Endothelial cell (in vitro differentiated cells): ENCODE results near the gene PRKG1. TPM values are rescaled to one million over a fixed set of nuclear protein-coding genes. Genes with fewer than 3 reads are reported as not detected.

Experiments used
- DNase-seq: peaks from one replicate; pipeline ENCODE4 v3.0.0; 2021; ENCODE audit warnings: low spot score
- H3K27ac Mint-ChIP-seq: one replicate; pipeline ENCODE4 v1.8.0; 2021; ENCODE audit warnings: mixed read lengths, inconsistent platforms; ENCODE audit not compliant: unreplicated experiment
- H3K27me3 Mint-ChIP-seq: one replicate; pipeline ENCODE4 v1.8.0; 2021; ENCODE audit warnings: mild to moderate bottlenecking, moderate library complexity, mixed read lengths, inconsistent platforms; ENCODE audit not compliant: unreplicated experiment
- H3K36me3 Mint-ChIP-seq: one replicate; pipeline ENCODE4 v1.8.0; 2021; ENCODE audit warnings: mild to moderate bottlenecking, low read depth, mixed read lengths, inconsistent platforms; ENCODE audit not compliant: unreplicated experiment
- H3K4me1 Mint-ChIP-seq: one replicate; pipeline ENCODE4 v1.8.0; 2021; ENCODE audit warnings: mild to moderate bottlenecking, mixed read lengths, inconsistent platforms; ENCODE audit not compliant: unreplicated experiment
- H3K4me3 Mint-ChIP-seq: one replicate; pipeline ENCODE4 v1.8.0; 2021; ENCODE audit warnings: mild to moderate bottlenecking, mixed read lengths, inconsistent platforms; ENCODE audit not compliant: unreplicated experiment
- H3K9me3 Mint-ChIP-seq: one replicate; pipeline ENCODE4 v1.8.0; 2021; ENCODE audit warnings: mixed read lengths, inconsistent platforms; ENCODE audit not compliant: unreplicated experiment
- CTCF ChIP-seq: fragments of 200-600 bp; sonication (generic); IDR thresholded peaks from one replicate; pipeline ENCODE4 v1.5.0; 2021; ENCODE audit warnings: antibody characterized with exemption; ENCODE audit not compliant: unreplicated experiment
- total RNA-seq: library from RNA; stranded (reverse); fragmentation: NEBNext Ultra II Directional; extraction: Animal tissue kit (Norgen Biotek cat#: 25700); gene quantifications from one replicate; pipeline ENCODE4 v1.2.1, GENCODE V29; 2021; ENCODE audit not compliant: unreplicated experiment

Gene PRKG1
- total RNA-seq, 1 donor from 2014 or later: 10.7 TPM

GRCh38 chr10:51808187-51808586 lies 733.9 kb downstream of the PRKG1 start:
- H3K36me3 Mint-ChIP-seq: no peaks in the 10 kb centered on the region
- no peak overlapping the region for H3K27ac Mint-ChIP-seq
- no peak for DNase-seq
- H3K4me3 Mint-ChIP-seq: no peak overlapping the region
- peaks cover 1% of the 10 kb centered on the region for H3K27me3 Mint-ChIP-seq
- H3K9me3 Mint-ChIP-seq: no peaks in the 10 kb centered on the region
- no peak for TF ChIP-seq CTCF
- H3K4me1 Mint-ChIP-seq: no peaks in the 10 kb centered on the region

GRCh38 chr10:51815723-51816122 lies 741.4 kb downstream of the PRKG1 start:
- Mint-ChIP-seq H3K4me3 (no peak overlapping the region), H3K27ac (no peak overlapping the region), H3K27me3 (no peaks in the 10 kb centered on the region), H3K36me3 (no peaks in the 10 kb centered on the region), H3K4me1 (peaks cover 4% of the 10 kb centered on the region), H3K9me3 (no peaks in the 10 kb centered on the region)
- no peak for DNase-seq
- TF ChIP-seq CTCF: no peak

- Mint-ChIP-seq H3K36me3 (no peaks in the 10 kb centered on the region), H3K27ac (no peak overlapping the region), H3K9me3 (no peaks in the 10 kb centered on the region), H3K4me3 (no peak overlapping the region), H3K27me3 (peaks cover 4% of the 10 kb centered on the region), H3K4me1 (peaks cover 4% of the 10 kb centered on the region)
- no peak for DNase-seq
- TF ChIP-seq CTCF: no peak
Observed at GRCh38 chr10:51821045-51821444, 746.8 kb downstream of the PRKG1 start.

GRCh38 chr10:51821745-51822144 lies 747.5 kb downstream of the PRKG1 start:
- Mint-ChIP-seq H3K27ac (no peak overlapping the region), H3K4me1 (peaks cover 4% of the 10 kb centered on the region), H3K27me3 (peaks cover 4% of the 10 kb centered on the region), H3K36me3 (no peaks in the 10 kb centered on the region), H3K9me3 (no peaks in the 10 kb centered on the region), H3K4me3 (no peak overlapping the region)
- TF ChIP-seq CTCF: no peak
- DNase-seq: no peak

- DNase-seq: no peak
- no peak for TF ChIP-seq CTCF
- Mint-ChIP-seq H3K9me3 (no peaks in the 10 kb centered on the region), H3K4me3 (no peak overlapping the region), H3K27ac (no peak overlapping the region), H3K27me3 (no peaks in the 10 kb centered on the region), H3K4me1 (peaks cover 4% of the 10 kb centered on the region), H3K36me3 (no peaks in the 10 kb centered on the region)
Observed at GRCh38 chr10:51832652-51833383, 758.5 kb downstream of the PRKG1 start.
